Non-pigmented ciliary epithelial cell (primary cell): ENCODE results near the gene TMPRSS12.
"Not testable (repeated sequence)": the region's sequence is repeated elsewhere in the genome, so short reads cannot be mapped to it uniquely, and the experiment has no call there.

Experiments used
- DNase-seq: peaks from one replicate; pipeline ENCODE4 v3.0.0-alpha.2; 2010; ENCODE audit warnings: low read depth

The TMPRSS12 gene

GRCh38 chr12:50926932-50927331, 84.2 kb downstream of the TMPRSS12 start:
- DNase-seq = not testable (repeated sequence)

GRCh38 chr12:50927356-50927755, 84.6 kb downstream of the TMPRSS12 start:
- no peak for DNase-seq

GRCh38 chr12:50927766-50928224, 85.1 kb downstream of the TMPRSS12 start:
- DNase-seq = no peak

GRCh38 chr12:50928392-50928791, 85.7 kb downstream of the TMPRSS12 start:
- no peak for DNase-seq

- no peak for DNase-seq
These were observed 87.1 kb downstream of the TMPRSS12 start for GRCh38 chr12:50929831-50930230.

GRCh38 chr12:50930477-50930876, 87.8 kb downstream of the TMPRSS12 start:
- DNase-seq = not testable (repeated sequence)

- DNase-seq = no peak
These were observed 90.1 kb downstream of the TMPRSS12 start for GRCh38 chr12:50932787-50933280.

DNA sequence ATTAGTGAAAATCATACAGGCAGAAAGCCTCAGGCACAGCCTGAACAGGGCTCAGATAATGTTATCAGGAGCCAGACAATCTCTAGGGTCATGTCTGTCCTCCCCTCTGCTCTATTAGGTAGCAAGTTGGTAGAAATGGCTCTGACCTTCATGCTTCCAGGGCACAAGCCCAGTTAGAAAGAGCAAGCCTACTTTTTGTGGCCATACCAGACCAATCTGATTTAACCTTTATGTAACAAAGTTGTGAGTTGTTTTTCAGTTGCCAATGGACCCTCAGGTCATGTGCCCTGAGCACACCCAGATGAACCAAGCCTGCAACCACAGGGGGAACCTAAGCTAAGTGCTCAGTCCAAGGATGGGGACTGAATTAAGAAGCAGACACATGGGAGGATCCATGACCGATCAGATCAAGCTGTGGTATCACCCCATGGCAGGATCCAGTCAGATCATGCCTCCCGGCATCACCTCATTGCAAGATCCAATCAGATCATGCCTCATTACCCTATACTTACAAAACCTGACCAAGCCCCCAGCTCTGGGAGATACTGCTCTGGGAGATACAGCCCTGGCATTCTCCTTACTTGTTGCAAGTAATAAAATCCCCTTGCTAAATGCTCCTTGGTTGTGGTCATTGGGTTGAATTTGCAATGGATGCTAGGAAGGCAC, 90.9 kb downstream of the TMPRSS12 start:
- DNase-seq = no peak

DNA sequence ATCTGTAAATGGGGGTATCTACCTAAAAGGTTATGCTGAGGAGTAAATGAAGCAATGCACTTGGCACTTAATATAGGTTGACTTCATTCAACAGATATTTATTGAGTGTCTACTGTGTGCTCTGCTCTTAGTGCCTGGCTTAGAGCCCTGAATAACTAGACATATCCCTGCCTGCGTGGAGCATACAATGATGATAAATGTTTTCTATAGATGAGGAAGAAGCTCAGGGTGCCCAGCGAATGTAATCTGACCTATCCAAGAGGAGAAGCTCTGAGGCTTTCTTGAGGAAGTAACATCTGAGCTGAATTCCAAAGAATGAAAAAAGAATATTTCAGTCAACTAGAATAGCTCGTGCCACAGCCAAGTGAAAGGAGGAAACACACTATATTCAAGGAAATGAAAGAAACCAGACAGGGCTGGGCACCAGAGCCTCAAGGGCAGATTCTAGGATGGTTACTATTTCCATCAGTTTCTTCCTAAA, 91.7 kb downstream of the TMPRSS12 start:
- peak; percentile 34 for DNase-seq

DNA sequence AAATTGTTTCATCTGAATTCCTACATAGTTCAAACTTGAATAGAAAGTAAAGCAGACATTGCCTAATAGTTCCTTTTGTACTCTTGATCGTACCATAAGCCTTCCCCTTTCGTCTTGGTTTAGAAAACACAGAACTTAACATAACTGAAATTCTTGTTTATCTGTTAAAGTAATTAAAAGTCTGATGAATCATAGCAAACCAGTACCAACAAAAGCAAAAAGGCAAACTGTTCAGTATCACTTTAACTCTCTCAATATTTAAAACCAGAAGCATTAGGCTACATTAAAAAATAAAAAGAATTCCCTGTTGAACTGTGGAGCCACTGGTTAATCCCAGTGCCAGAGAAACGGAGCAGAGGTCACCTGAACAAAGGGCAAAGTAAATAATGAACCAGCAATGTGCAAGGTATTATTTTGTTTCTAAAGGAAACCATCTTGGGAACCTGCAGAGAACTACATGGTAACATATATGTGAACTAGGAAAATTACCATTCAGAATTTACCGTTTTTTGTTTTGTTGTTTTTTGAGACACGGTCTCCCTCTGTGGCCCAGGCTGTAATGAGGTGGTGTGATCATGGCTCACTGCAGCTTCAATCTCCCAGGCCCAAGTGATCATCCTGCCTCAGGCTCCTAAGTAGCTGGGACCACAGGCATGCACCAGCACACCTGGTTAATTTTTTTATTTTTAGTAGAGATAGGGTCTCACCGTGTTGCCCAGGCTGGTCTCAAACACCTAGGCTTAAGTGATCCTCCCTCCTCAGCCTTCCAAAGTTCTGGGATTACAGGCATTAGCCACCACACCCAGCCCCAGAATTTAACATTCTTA, 92.5 kb downstream of the TMPRSS12 start:
- DNase-seq = peak; percentile 28

GRCh38 chr12:50936821-50937530, 94.2 kb downstream of the TMPRSS12 start:
- no peak for DNase-seq
